GM21723 (cell line): ENCODE measurements around the gene NTHL1.
A peak's percentile ranks its signal among the peaks of the same experiment; 100 is the strongest.

Experiments
- ATAC-seq: cut with Tn5 transposase; IDR thresholded peaks from one replicate; pipeline ENCODE4 v1.9.1; 2021; ENCODE audit warnings: mild to moderate bottlenecking, moderate library complexity; ENCODE audit not compliant: unreplicated experiment

Gene NTHL1

GRCh38 chr16:1998360-1998835 lies 49.2 kb downstream of the NTHL1 start:
- ATAC-seq = no peak

- ATAC-seq = no peak
Measured at GRCh38 chr16:1997494-1998359, 49.9 kb downstream of the NTHL1 start.

DNA sequence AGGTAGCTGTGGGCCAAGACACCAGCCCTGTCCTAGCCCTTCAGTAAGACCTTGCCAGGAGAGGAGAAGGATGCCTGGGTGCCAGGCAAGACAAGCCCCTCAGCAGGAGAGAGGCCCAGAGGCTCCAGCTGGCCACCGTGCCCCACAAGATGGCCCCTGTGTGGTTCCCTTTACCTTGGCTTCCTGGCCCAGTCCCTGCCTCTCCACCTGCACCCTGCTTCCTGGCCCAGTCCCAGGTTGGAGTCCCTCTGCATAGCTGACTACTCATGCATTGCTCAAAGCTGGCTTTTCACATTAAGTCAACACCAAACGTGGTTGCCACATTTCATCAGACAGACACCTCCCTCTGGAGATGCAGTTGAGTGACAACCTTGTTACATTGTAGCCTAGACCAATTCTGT lies 53.9 kb downstream of the NTHL1 start:
- ATAC-seq = no peak

GRCh38 chr16:1992704-1993317 lies 54.8 kb downstream of the NTHL1 start:
- ATAC-seq = no peak

DNA sequence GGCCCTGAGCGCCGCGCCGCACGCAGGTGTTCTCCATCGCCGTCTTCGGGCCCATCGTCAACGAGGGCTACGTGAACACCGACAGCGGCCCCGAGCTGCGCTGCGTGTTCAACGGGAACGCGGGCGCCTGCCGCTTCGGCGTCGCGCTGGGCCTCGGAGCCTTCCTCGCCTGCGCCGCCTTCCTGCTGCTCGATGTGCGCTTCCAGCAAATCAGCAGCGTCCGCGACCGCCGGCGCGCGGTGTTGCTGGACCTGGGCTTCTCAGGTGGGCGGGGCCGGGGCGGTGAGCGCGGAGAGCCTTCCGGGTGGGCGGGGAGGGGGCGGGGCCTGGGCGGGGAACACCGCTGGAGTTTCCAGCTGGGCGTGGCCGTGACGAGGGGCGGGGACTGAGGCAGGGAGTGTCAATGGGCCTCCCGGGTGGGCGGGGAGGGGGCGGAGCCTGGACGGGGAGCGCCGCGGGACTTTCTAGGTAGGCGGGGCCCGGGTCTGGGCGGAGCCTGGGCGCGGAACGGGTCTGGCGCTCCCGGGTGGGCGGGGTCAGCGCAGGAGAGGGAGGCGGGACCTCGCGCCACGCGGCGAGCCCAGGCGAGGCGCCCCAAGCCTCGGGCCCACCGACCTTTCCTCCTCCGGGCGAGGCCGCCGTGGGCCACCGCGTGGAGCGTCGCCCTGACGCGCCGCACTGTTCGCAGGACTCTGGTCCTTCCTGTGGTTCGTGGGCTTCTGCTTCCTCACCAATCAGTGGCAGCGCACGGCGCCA lies 55.5 kb downstream of the NTHL1 start:
- ATAC-seq = peak; percentile 52

GRCh38 chr16:1991588-1991947 lies 56.1 kb downstream of the NTHL1 start:
- ATAC-seq = no peak

GRCh38 chr16:1991135-1991551 lies 56.5 kb downstream of the NTHL1 start:
- ATAC-seq = peak; percentile 30

DNA sequence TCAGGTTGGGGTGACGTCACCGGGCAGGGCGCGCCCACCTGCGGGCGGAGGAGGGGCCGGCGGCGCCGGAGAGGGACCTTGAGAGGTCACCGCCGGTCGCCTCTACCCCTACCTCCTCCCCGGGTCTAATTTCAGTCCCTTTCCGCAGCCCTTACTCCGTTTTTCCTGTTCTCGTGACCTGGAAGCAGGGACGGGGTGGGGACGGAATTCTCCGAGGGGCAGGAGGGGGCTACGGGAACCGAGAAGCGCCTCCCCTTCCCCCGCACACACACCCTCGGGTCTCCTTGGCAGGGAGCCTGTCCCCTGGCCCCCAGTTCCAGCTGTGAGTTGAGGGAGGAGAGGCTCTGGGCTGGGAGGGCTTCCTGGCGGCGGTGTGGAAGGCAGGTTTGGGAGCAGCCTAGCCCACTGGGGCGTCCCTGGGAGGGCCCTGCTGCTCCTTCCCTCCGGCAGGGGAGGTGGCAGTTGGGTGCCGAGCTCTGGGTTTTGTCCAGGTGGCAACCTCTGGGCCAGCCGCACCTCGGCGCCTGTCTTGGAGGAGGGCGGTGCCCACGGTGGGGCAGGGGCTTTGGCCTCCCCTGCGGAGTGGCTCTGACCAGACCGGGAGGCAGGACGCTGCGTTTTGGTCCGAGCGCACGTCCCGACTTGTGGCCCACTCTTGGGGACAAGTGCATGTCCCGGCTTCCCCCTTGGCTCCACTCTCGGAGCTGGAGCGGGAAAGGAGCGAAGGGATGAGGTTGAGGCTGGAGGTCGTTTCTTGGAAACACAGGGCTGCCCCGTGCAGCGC lies 57.1 kb downstream of the NTHL1 start:
- ATAC-seq = peak; percentile 6

- no peak for ATAC-seq
Measured at GRCh38 chr16:1990101-1990350, 57.6 kb downstream of the NTHL1 start.
